GM23338 (cell line): ENCODE measurements around the gene SLC1A4.

Experiments used
- CREB1 ChIP-seq: fragments of 250-450 bp; sonication (Bioruptor Pico); IDR thresholded peaks from 2 replicates; pipeline ENCODE4 v1.5.0; 2020; ENCODE audit warnings: low read depth, mild to moderate bottlenecking, moderate library complexity
- EZH2 ChIP-seq: fragments of 200-600 bp; sonication (generic); IDR thresholded peaks from one replicate; pipeline ENCODE4 v1.8.0; 2017; ENCODE audit warnings: antibody characterized with exemption, mild to moderate bottlenecking, low read depth; ENCODE audit not compliant: unreplicated experiment
- EZH2phosphoT487 ChIP-seq: fragments of 200-600 bp; sonication (generic); IDR thresholded peaks from one replicate; pipeline ENCODE4 v1.8.1; 2018; ENCODE audit warnings: antibody characterized with exemption; ENCODE audit not compliant: unreplicated experiment
- JUNB ChIP-seq: IDR thresholded peaks from one replicate; pipeline ENCODE4 v1.6.1; 2016; ENCODE audit warnings: antibody characterized with exemption; ENCODE audit not compliant: unreplicated experiment
- POLR2AphosphoS5 ChIP-seq: IDR thresholded peaks from 2 replicates; pipeline ENCODE4 v1.6.1; 2016; ENCODE audit warnings: antibody characterized with exemption, low read depth
- STAT1 ChIP-seq: IDR thresholded peaks from one replicate; pipeline ENCODE4 v1.6.1; 2016; ENCODE audit warnings: antibody characterized with exemption; ENCODE audit not compliant: unreplicated experiment
- ZNF331 ChIP-seq: fragments of 250-450 bp; sonication (Bioruptor Pico); IDR thresholded peaks from 2 replicates; pipeline ENCODE4 v1.5.0; 2020; ENCODE audit warnings: low read depth, mild to moderate bottlenecking, moderate library complexity
- TF ChIP-seq, protein P1 (sequence below), 2 experiments: fragments of 200-600 bp in 1 of 2; sonication (generic) in 1 of 2; conservative IDR thresholded peaks; 2 replicates each; pipeline versions ENCODE4 v1.5.1 to v1.6.1; 2016 to 2017; ENCODE audit warnings: antibody characterized with exemption in 2 of 2, low read depth in 2 of 2, mild to moderate bottlenecking in 2 of 2, moderate library complexity in 1 of 2
- TF ChIP-seq, protein P2 (sequence below): IDR thresholded peaks from one replicate; pipeline ENCODE4 v1.6.1; 2018; ENCODE audit warnings: antibody characterized with exemption; ENCODE audit not compliant: unreplicated experiment
- TF ChIP-seq, protein P3 (sequence below): IDR thresholded peaks from 2 replicates; pipeline ENCODE4 v1.6.1; 2016; ENCODE audit warnings: antibody characterized with exemption
- TF ChIP-seq, protein P4 (sequence below): fragments of 250-450 bp; sonication (Bioruptor Pico); IDR thresholded peaks from 2 replicates; pipeline ENCODE4 v1.5.0; 2020; ENCODE audit warnings: mild to moderate bottlenecking, moderate library complexity

DNA sequence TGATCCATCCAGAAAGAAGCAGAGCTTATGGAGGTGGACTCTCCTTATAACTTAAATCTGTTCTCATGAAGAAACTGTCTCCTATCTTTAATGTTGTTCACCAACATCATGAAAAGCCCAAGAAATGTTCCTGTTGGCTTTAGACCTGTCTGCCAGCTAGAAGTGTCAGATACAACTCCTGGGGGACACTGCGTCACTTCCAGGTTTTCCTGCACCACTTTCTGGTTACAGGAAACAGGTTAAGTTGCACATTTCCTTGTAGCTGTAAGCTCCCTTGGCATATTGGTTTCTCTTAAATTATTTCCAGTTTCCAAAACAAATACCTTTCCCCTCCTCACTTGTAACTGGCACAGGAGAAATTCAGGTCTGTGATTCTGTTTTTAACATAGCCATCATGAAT is 69.9 kb downstream of the SLC1A4 start:
- TF ChIP-seq, protein P1, sequence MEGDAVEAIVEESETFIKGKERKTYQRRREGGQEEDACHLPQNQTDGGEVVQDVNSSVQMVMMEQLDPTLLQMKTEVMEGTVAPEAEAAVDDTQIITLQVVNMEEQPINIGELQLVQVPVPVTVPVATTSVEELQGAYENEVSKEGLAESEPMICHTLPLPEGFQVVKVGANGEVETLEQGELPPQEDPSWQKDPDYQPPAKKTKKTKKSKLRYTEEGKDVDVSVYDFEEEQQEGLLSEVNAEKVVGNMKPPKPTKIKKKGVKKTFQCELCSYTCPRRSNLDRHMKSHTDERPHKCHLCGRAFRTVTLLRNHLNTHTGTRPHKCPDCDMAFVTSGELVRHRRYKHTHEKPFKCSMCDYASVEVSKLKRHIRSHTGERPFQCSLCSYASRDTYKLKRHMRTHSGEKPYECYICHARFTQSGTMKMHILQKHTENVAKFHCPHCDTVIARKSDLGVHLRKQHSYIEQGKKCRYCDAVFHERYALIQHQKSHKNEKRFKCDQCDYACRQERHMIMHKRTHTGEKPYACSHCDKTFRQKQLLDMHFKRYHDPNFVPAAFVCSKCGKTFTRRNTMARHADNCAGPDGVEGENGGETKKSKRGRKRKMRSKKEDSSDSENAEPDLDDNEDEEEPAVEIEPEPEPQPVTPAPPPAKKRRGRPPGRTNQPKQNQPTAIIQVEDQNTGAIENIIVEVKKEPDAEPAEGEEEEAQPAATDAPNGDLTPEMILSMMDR (conservative IDR thresholded peaks at IDR 0.05; ENCODE audit: low read depth in 2 of 2): no peak
- TF ChIP-seq EZH2: no peak
- no peak for TF ChIP-seq JUNB
- TF ChIP-seq CREB1 (CRISPR knock-in tag): no peak
- no peak for TF ChIP-seq POLR2AphosphoS5
- no peak for TF ChIP-seq STAT1
- TF ChIP-seq ZNF331 (CRISPR knock-in tag): no peak
- TF ChIP-seq EZH2phosphoT487: no peak
- TF ChIP-seq, protein P2, sequence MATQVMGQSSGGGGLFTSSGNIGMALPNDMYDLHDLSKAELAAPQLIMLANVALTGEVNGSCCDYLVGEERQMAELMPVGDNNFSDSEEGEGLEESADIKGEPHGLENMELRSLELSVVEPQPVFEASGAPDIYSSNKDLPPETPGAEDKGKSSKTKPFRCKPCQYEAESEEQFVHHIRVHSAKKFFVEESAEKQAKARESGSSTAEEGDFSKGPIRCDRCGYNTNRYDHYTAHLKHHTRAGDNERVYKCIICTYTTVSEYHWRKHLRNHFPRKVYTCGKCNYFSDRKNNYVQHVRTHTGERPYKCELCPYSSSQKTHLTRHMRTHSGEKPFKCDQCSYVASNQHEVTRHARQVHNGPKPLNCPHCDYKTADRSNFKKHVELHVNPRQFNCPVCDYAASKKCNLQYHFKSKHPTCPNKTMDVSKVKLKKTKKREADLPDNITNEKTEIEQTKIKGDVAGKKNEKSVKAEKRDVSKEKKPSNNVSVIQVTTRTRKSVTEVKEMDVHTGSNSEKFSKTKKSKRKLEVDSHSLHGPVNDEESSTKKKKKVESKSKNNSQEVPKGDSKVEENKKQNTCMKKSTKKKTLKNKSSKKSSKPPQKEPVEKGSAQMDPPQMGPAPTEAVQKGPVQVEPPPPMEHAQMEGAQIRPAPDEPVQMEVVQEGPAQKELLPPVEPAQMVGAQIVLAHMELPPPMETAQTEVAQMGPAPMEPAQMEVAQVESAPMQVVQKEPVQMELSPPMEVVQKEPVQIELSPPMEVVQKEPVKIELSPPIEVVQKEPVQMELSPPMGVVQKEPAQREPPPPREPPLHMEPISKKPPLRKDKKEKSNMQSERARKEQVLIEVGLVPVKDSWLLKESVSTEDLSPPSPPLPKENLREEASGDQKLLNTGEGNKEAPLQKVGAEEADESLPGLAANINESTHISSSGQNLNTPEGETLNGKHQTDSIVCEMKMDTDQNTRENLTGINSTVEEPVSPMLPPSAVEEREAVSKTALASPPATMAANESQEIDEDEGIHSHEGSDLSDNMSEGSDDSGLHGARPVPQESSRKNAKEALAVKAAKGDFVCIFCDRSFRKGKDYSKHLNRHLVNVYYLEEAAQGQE: no peak
- TF ChIP-seq, protein P3, sequence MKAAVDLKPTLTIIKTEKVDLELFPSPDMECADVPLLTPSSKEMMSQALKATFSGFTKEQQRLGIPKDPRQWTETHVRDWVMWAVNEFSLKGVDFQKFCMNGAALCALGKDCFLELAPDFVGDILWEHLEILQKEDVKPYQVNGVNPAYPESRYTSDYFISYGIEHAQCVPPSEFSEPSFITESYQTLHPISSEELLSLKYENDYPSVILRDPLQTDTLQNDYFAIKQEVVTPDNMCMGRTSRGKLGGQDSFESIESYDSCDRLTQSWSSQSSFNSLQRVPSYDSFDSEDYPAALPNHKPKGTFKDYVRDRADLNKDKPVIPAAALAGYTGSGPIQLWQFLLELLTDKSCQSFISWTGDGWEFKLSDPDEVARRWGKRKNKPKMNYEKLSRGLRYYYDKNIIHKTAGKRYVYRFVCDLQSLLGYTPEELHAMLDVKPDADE: no peak
- TF ChIP-seq, protein P4, sequence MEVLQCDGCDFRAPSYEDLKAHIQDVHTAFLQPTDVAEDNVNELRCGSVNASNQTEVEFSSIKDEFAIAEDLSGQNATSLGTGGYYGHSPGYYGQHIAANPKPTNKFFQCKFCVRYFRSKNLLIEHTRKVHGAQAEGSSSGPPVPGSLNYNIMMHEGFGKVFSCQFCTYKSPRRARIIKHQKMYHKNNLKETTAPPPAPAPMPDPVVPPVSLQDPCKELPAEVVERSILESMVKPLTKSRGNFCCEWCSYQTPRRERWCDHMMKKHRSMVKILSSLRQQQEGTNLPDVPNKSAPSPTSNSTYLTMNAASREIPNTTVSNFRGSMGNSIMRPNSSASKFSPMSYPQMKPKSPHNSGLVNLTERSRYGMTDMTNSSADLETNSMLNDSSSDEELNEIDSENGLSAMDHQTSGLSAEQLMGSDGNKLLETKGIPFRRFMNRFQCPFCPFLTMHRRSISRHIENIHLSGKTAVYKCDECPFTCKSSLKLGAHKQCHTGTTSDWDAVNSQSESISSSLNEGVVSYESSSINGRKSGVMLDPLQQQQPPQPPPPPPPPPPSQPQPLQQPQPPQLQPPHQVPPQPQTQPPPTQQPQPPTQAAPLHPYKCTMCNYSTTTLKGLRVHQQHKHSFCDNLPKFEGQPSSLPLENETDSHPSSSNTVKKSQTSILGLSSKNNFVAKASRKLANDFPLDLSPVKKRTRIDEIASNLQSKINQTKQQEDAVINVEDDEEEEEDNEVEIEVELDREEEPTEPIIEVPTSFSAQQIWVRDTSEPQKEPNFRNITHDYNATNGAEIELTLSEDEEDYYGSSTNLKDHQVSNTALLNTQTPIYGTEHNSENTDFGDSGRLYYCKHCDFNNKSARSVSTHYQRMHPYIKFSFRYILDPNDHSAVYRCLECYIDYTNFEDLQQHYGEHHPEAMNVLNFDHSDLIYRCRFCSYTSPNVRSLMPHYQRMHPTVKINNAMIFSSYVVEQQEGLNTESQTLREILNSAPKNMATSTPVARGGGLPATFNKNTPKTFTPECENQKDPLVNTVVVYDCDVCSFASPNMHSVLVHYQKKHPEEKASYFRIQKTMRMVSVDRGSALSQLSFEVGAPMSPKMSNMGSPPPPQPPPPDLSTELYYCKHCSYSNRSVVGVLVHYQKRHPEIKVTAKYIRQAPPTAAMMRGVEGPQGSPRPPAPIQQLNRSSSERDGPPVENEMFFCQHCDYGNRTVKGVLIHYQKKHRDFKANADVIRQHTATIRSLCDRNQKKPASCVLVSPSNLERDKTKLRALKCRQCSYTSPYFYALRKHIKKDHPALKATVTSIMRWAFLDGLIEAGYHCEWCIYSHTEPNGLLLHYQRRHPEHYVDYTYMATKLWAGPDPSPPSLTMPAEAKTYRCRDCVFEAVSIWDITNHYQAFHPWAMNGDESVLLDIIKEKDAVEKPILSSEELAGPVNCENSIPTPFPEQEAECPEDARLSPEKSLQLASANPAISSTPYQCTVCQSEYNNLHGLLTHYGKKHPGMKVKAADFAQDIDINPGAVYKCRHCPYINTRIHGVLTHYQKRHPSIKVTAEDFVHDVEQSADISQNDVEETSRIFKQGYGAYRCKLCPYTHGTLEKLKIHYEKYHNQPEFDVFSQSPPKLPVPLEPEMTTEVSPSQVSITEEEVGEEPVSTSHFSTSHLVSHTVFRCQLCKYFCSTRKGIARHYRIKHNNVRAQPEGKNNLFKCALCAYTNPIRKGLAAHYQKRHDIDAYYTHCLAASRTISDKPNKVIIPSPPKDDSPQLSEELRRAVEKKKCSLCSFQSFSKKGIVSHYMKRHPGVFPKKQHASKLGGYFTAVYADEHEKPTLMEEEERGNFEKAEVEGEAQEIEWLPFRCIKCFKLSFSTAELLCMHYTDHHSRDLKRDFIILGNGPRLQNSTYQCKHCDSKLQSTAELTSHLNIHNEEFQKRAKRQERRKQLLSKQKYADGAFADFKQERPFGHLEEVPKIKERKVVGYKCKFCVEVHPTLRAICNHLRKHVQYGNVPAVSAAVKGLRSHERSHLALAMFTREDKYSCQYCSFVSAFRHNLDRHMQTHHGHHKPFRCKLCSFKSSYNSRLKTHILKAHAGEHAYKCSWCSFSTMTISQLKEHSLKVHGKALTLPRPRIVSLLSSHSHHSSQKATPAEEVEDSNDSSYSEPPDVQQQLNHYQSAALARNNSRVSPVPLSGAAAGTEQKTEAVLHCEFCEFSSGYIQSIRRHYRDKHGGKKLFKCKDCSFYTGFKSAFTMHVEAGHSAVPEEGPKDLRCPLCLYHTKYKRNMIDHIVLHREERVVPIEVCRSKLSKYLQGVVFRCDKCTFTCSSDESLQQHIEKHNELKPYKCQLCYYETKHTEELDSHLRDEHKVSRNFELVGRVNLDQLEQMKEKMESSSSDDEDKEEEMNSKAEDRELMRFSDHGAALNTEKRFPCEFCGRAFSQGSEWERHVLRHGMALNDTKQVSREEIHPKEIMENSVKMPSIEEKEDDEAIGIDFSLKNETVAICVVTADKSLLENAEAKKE: no peak
